CD14-positive monocyte (primary cell): Measurements from ENCODE around the gene FAM149B1. TPM values are rescaled to one million over a fixed set of nuclear protein-coding genes. Genes with fewer than 3 reads are reported as not detected.
"Not testable (repeated sequence)": the region's sequence is repeated elsewhere in the genome, so short reads cannot be mapped to it uniquely, and the experiment has no call there.

Experiments
- DNase-seq, 3 donors: peaks; one replicate each; pipeline ENCODE4 v3.0.0-alpha.2; 2011 to 2022
- H2AFZ ChIP-seq: 2 replicates; pipeline ENCODE4 v1.6.0; 2012; ENCODE audit warnings: mild to moderate bottlenecking, low read depth, low read length, inconsistent platforms; ENCODE audit not compliant: insufficient read depth, poor library complexity, severe bottlenecking
- H3K27ac ChIP-seq, 2 donors: 1 replicate in 1 of 2; 2 replicates in 1 of 2; pipeline ENCODE4 v1.5.1; 2012 to 2013; ENCODE audit warnings: low read length in 2 of 2, control low read depth in 1 of 2, inconsistent platforms in 1 of 2, low read depth in 1 of 2, mild to moderate bottlenecking in 1 of 2
- H3K27me3 ChIP-seq, 2 donors: one replicate each; pipeline versions ENCODE4 v1.6.0 to v1.6.1; 2011 to 2013; ENCODE audit warnings: low read length in 2 of 2; ENCODE audit not compliant: control insufficient read depth in 2 of 2, insufficient read depth in 2 of 2
- H3K36me3 ChIP-seq, 2 donors: replicated peaks in 1 of 2; 1 replicate in 1 of 2; 2 replicates in 1 of 2; pipeline versions ENCODE4 v1.5.1 to v1.6.1; 2012 to 2013; ENCODE audit warnings: low read length in 2 of 2, control low read depth in 1 of 2, inconsistent platforms in 1 of 2, mild to moderate bottlenecking in 1 of 2; ENCODE audit not compliant: insufficient read depth in 2 of 2, control insufficient read depth in 1 of 2
- H3K4me1 ChIP-seq, 2 donors: 1 replicate in 1 of 2; 2 replicates in 1 of 2; pipeline versions ENCODE4 v1.5.1 to v1.6.1; 2012 to 2013; ENCODE audit warnings: low read length in 2 of 2, control low read depth in 1 of 2, inconsistent platforms in 1 of 2, mild to moderate bottlenecking in 1 of 2, moderate library complexity in 1 of 2; ENCODE audit not compliant: insufficient read depth in 2 of 2, control insufficient read depth in 1 of 2
- H3K4me2 ChIP-seq: replicated peaks from 2 replicates; pipeline ENCODE3; 2012; ENCODE audit warnings: low read length, moderate library complexity, mild to moderate bottlenecking; ENCODE audit not compliant: poor library complexity, severe bottlenecking; ENCODE audit errors: extremely low read depth
- H3K4me3 ChIP-seq, 3 experiments: fragments of 200-600 bp in 1 of 3; sonication (generic) in 1 of 3; replicated peaks in 1 of 3; 1 replicate in 2 of 3; 2 replicates in 1 of 3; pipeline ENCODE4 v1.5.1; 2011 to 2013; ENCODE audit warnings: low read length in 3 of 3, mild to moderate bottlenecking in 3 of 3, control low read depth in 2 of 3, low read depth in 2 of 3, inconsistent platforms in 1 of 3, moderate library complexity in 1 of 3
- H3K79me2 ChIP-seq: 2 replicates; pipeline ENCODE4 v1.6.0; 2012; ENCODE audit warnings: mild to moderate bottlenecking, control low read depth, inconsistent platforms, low read length, moderate library complexity; ENCODE audit not compliant: insufficient read depth
- H3K9ac ChIP-seq: 2 replicates; pipeline ENCODE4 v1.6.0; 2017; ENCODE audit warnings: low read length, mild to moderate bottlenecking; ENCODE audit not compliant: insufficient read depth, poor library complexity, severe bottlenecking
- H3K9me3 ChIP-seq, 2 donors: replicated peaks in 1 of 2; 1 replicate in 1 of 2; 2 replicates in 1 of 2; pipeline versions ENCODE4 v1.5.1 to v1.6.1; 2012 to 2013; ENCODE audit warnings: low read length in 2 of 2, control low read depth in 1 of 2; ENCODE audit not compliant: control insufficient read depth in 1 of 2, insufficient read depth in 1 of 2
- H4K20me1 ChIP-seq: 2 replicates; pipeline ENCODE4 v1.6.0; 2012; ENCODE audit warnings: mild to moderate bottlenecking, low read length, control low read depth, moderate library complexity; ENCODE audit not compliant: insufficient read depth
- H3K27ac Mint-ChIP-seq, 7 donors: one replicate each; pipeline ENCODE4 v1.8.0; 2020; ENCODE audit warnings: mild to moderate bottlenecking in 7 of 7, mixed read lengths in 7 of 7, moderate library complexity in 6 of 7, inconsistent platforms in 2 of 7
- H3K27me3 Mint-ChIP-seq, 3 donors: one replicate each; pipeline ENCODE4 v1.8.0; 2021 to 2022; ENCODE audit warnings: low read depth in 3 of 3, mild to moderate bottlenecking in 3 of 3, mixed read lengths in 3 of 3, moderate library complexity in 3 of 3, inconsistent platforms in 1 of 3
- H3K36me3 Mint-ChIP-seq, 2 donors: one replicate each; pipeline ENCODE4 v1.8.0; 2020; ENCODE audit warnings: mixed read lengths in 2 of 2, inconsistent platforms in 1 of 2, mild to moderate bottlenecking in 1 of 2
- H3K4me1 Mint-ChIP-seq: one replicate; pipeline ENCODE4 v1.8.0; 2020; ENCODE audit warnings: mild to moderate bottlenecking, mixed read lengths
- H3K4me3 Mint-ChIP-seq, 2 donors: one replicate each; pipeline ENCODE4 v1.8.0; 2020; ENCODE audit warnings: mild to moderate bottlenecking in 2 of 2, mixed read lengths in 2 of 2, moderate library complexity in 1 of 2
- H3K9me3 Mint-ChIP-seq, 7 donors: one replicate each; pipeline ENCODE4 v1.8.0; 2020 to 2022; ENCODE audit warnings: mixed read lengths in 7 of 7, mild to moderate bottlenecking in 6 of 7, moderate library complexity in 6 of 7, inconsistent platforms in 2 of 7
- CTCF ChIP-seq: fragments of 200-600 bp; IDR thresholded peaks from one replicate; pipeline ENCODE4 v1.8.0; 2022; ENCODE audit warnings: antibody characterized with exemption, mild to moderate bottlenecking
- WGBS: methylation state at CpG from one replicate; pipeline ENCODE4 v1.1.5; 2013; ENCODE audit warnings: missing lambda C conversion rate; ENCODE audit not compliant: insufficient coverage; 5-methylcytosine and 5-hydroxymethylcytosine counted together
- intact Hi-C, 2 donors: fragments of 100-400 bp; cut with micrococcal nuclease; formaldehyde crosslinking; loops; one replicate each; pipeline versions ENCODE4 v1.15.0 to v1.15.1; 2023
- polyA plus RNA-seq, 3 donors: library from polyadenylated mRNA; depleted of rRNA in 1 of 3; unstranded in 2 of 3; stranded (reverse) in 1 of 3; fragments of 300-500 nt in 2 of 3; fragments of >200 nt in 1 of 3; fragmentation: Illumina TruSeq in 2 of 3; gene quantifications; 1 replicate in 2 of 3; 2 replicates in 1 of 3; pipeline ENCODE4 v1.2.3, GENCODE V29; 2012 to 2021

Gene FAM149B1
- polyA plus RNA-seq, 3 donors = 2.6 to 19.3 (median 2.6) TPM

GRCh38 chr10:73139251-73139650 is 28.7 kb upstream of the FAM149B1 start:
- Histone ChIP-seq H3K4me3 (no peak overlapping the region), H3K27me3 (no peaks in the 10 kb centered on the region), H3K79me2 (no peaks in the 10 kb centered on the region), H3K36me3 (peaks cover 83 to 91% of the 10 kb centered on the region in 2 donors), H3K4me1 (no peaks in the 10 kb centered on the region), H3K4me2 (no peak overlapping the region), H3K27ac (no peak overlapping the region), H3K9me3 (no peaks in the 10 kb centered on the region), H3K9ac (no peak overlapping the region), H2AFZ (no peak overlapping the region), H4K20me1 (no peaks in the 10 kb centered on the region)
- H3K4me1 Mint-ChIP-seq = no peaks in the 10 kb centered on the region
- no peak for TF ChIP-seq CTCF
- DNase-seq = no peak
- no peaks in the 10 kb centered on the region for H3K9me3 Mint-ChIP-seq
- peak overlapping the region in 1 of 7 donors; percentile 40 for H3K27ac Mint-ChIP-seq
- H3K36me3 Mint-ChIP-seq = peaks cover 66 to 95% of the 10 kb centered on the region in 2 donors
- H3K4me3 Mint-ChIP-seq = no peak overlapping the region
- peaks cover 0 to 2% (median 0%) of the 10 kb centered on the region in 3 donors for H3K27me3 Mint-ChIP-seq
- no CpG with 5 or more reads among the region's 2 CpGs for WGBS
- intact Hi-C loops = no loop called here

GRCh38 chr10:73141603-73142002 is 26.3 kb upstream of the FAM149B1 start:
- WGBS = no CpG with 5 or more reads among the region's 3 CpGs
- intact Hi-C loops = loop anchor here in 1 of 2 donors (10.0 kb wide), 1 partner anchor 47 kb away; the partner anchor contains the start of gene P4HA1
- no peak for DNase-seq
- no peak overlapping the region for H3K9ac ChIP-seq
- H3K4me1 ChIP-seq = no peaks in the 10 kb centered on the region
- H3K27me3 Mint-ChIP-seq = peaks cover 0 to 2% (median 0%) of the 10 kb centered on the region in 3 donors
- no peak overlapping the region for H3K27ac ChIP-seq
- H2AFZ ChIP-seq = no peak overlapping the region
- TF ChIP-seq CTCF = no peak
- H3K36me3 Mint-ChIP-seq = peaks cover 63 to 95% of the 10 kb centered on the region in 2 donors
- H3K27me3 ChIP-seq = no peaks in the 10 kb centered on the region
- H3K9me3 Mint-ChIP-seq = no peaks in the 10 kb centered on the region
- no peaks in the 10 kb centered on the region for H4K20me1 ChIP-seq
- no peaks in the 10 kb centered on the region for H3K4me1 Mint-ChIP-seq
- no peak overlapping the region for H3K4me3 Mint-ChIP-seq
- no peak overlapping the region for H3K27ac Mint-ChIP-seq
- no peak overlapping the region for H3K4me2 ChIP-seq
- H3K9me3 ChIP-seq = no peaks in the 10 kb centered on the region
- peaks cover 80 to 92% of the 10 kb centered on the region in 2 donors for H3K36me3 ChIP-seq
- no peaks in the 10 kb centered on the region for H3K79me2 ChIP-seq
- H3K4me3 ChIP-seq = no peak overlapping the region

- H3K79me2 ChIP-seq, H3K27me3 Mint-ChIP-seq, H3K4me1 Mint-ChIP-seq, H3K27me3 ChIP-seq, H3K9ac ChIP-seq, H4K20me1 ChIP-seq, H2AFZ ChIP-seq, H3K9me3 ChIP-seq, DNase-seq, H3K4me3 Mint-ChIP-seq, H3K4me2 ChIP-seq, H3K9me3 Mint-ChIP-seq, H3K27ac ChIP-seq, H3K4me3 ChIP-seq, intact Hi-C loops, H3K27ac Mint-ChIP-seq, H3K4me1 ChIP-seq: not testable (repeated sequence)
- no CpG with 5 or more reads among the region's 8 CpGs for WGBS
- peaks cover 76 to 85% of the 10 kb centered on the region in 2 donors for H3K36me3 ChIP-seq
- H3K36me3 Mint-ChIP-seq = peaks cover 55 to 90% of the 10 kb centered on the region in 2 donors
Observed at GRCh38 chr10:73150633-73151413, 17.1 kb upstream of the FAM149B1 start.
